ENCODE measurements around the gene FITM2. TPM values are rescaled to one million over a fixed set of nuclear protein-coding genes. Genes with fewer than 3 reads are reported as not detected.
A peak's percentile ranks its signal among the peaks of the same experiment; 100 is the strongest.

Gene FITM2
- total and polyA plus RNA-seq, 12 donors: 2.7 to 33.4 (median 18.5) TPM

- Histone ChIP-seq H3K9me3 (replicated peaks in 1 of 3) (no peaks in the 10 kb centered on the region), H3K27me3 (no peaks in the 10 kb centered on the region), H3K4me3 (no peak overlapping the region), H3K4me1 (replicated peaks in 1 of 2) (no peaks in the 10 kb centered on the region), H3K27ac (no peak overlapping the region), H3K36me3 (replicated peaks in 1 of 2) (no peaks in the 10 kb centered on the region)
- no peak for DNase-seq
- WGBS, 4 donors: 94 to 98% (median 97%) methylated on average over 3 of the region's 3 CpGs
- intact Hi-C loops (cut with DNase I): no loop called here
- no peak for TF ChIP-seq POLR2A (IDR thresholded peaks at IDR 0.05)
- TF ChIP-seq, protein P1, sequence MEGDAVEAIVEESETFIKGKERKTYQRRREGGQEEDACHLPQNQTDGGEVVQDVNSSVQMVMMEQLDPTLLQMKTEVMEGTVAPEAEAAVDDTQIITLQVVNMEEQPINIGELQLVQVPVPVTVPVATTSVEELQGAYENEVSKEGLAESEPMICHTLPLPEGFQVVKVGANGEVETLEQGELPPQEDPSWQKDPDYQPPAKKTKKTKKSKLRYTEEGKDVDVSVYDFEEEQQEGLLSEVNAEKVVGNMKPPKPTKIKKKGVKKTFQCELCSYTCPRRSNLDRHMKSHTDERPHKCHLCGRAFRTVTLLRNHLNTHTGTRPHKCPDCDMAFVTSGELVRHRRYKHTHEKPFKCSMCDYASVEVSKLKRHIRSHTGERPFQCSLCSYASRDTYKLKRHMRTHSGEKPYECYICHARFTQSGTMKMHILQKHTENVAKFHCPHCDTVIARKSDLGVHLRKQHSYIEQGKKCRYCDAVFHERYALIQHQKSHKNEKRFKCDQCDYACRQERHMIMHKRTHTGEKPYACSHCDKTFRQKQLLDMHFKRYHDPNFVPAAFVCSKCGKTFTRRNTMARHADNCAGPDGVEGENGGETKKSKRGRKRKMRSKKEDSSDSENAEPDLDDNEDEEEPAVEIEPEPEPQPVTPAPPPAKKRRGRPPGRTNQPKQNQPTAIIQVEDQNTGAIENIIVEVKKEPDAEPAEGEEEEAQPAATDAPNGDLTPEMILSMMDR (IDR thresholded peaks at IDR 0.05): no peak
These were observed 22.8 kb downstream of the FITM2 start for GRCh38 chr20:44288252-44288651.

GRCh38 chr20:44287272-44288097, 23.5 kb downstream of the FITM2 start:
- Histone ChIP-seq H3K27ac (peak overlapping the region in 1 of 5 donors; percentile 21), H3K4me1 (replicated peaks in 1 of 2) (no peaks in the 10 kb centered on the region), H3K9me3 (replicated peaks in 1 of 3) (no peaks in the 10 kb centered on the region), H3K36me3 (replicated peaks in 1 of 2) (no peaks in the 10 kb centered on the region), H3K27me3 (no peaks in the 10 kb centered on the region), H3K4me3 (no peak overlapping the region)
- TF ChIP-seq, protein P1 (IDR thresholded peaks at IDR 0.05): no peak
- peak; percentile 28 to 67 (median 48) for DNase-seq
- WGBS, 4 donors: 56 to 64% (median 62%) methylated on average over 5 of the region's 5 CpGs
- intact Hi-C loops (cut with DNase I): no loop called here

GRCh38 chr20:44284032-44284431, 27.0 kb downstream of the FITM2 start:
- H3K9me3 ChIP-seq (replicated peaks in 1 of 3): no peaks in the 10 kb centered on the region
- WGBS, 4 donors: 83 to 94% (median 86%) methylated on average over 1 of the region's 1 CpG
- no peaks in the 10 kb centered on the region for H3K4me1 ChIP-seq (replicated peaks in 1 of 2)
- no peak overlapping the region for H3K4me3 ChIP-seq
- no peaks in the 10 kb centered on the region for H3K36me3 ChIP-seq (replicated peaks in 1 of 2)
- no peaks in the 10 kb centered on the region for H3K27me3 ChIP-seq
- no peak for TF ChIP-seq POLR2A (IDR thresholded peaks at IDR 0.05)
- TF ChIP-seq, protein P1 (IDR thresholded peaks at IDR 0.05): no peak
- no peak for DNase-seq
- H3K27ac ChIP-seq: no peak overlapping the region
- intact Hi-C loops (cut with DNase I): no loop called here

- Histone ChIP-seq H3K36me3 (replicated peaks in 1 of 2) (no peaks in the 10 kb centered on the region), H3K27me3 (no peaks in the 10 kb centered on the region), H3K4me3 (no peak overlapping the region), H3K4me1 (replicated peaks in 1 of 2) (no peaks in the 10 kb centered on the region), H3K9me3 (replicated peaks in 1 of 3) (no peaks in the 10 kb centered on the region), H3K27ac (no peak overlapping the region)
- intact Hi-C loops (cut with DNase I): no loop called here
- no peak for TF ChIP-seq POLR2A (IDR thresholded peaks at IDR 0.05)
- TF ChIP-seq, protein P1 (IDR thresholded peaks at IDR 0.05): no peak
- 82 to 84% (median 83%) methylated on average over 3 of the region's 3 CpGs for WGBS, 4 donors
- DNase-seq: no peak
These were observed 28.8 kb downstream of the FITM2 start for GRCh38 chr20:44282192-44282591.
